DMS153 (cell line): ENCODE results near the gene FES.
"Not testable (repeated sequence)": the region's sequence is repeated elsewhere in the genome, so short reads cannot be mapped to it uniquely, and the experiment has no call there.

Source experiments
- DNase-seq: peaks from one replicate; lab custom pipeline; 2025; lab: John Stamatoyannopoulos, UW

Gene FES

GRCh38 chr15:90883976-90884718, at the start of gene FES:
FES (plus strand) TSS chr15:90884504; CDS start chr15:90885046, 542 bp downstream.
- no peak for DNase-seq

- no peak for DNase-seq
Measured at GRCh38 chr15:90834626-90835025, 49.7 kb upstream of the FES start.

- DNase-seq, result no peak
Measured at GRCh38 chr15:90836296-90836871, 47.9 kb upstream of the FES start.

GRCh38 chr15:90837094-90837493, 47.2 kb upstream of the FES start:
- no peak for DNase-seq

GRCh38 chr15:90838139-90838538, 46.2 kb upstream of the FES start:
- no peak for DNase-seq

- DNase-seq, result no peak
Measured at GRCh38 chr15:90838544-90838943, 45.8 kb upstream of the FES start.

GRCh38 chr15:90839187-90840071, 44.9 kb upstream of the FES start:
- DNase-seq, result no peak

- DNase-seq, result no peak
Measured at GRCh38 chr15:90840157-90840855, 44.0 kb upstream of the FES start.

- no peak for DNase-seq
Measured at GRCh38 chr15:90840954-90841353, 43.4 kb upstream of the FES start.

- no peak for DNase-seq
Measured at GRCh38 chr15:90844696-90845095, 39.6 kb upstream of the FES start.

GRCh38 chr15:90845201-90845949, 38.9 kb upstream of the FES start:
- DNase-seq, result no peak

GRCh38 chr15:90849424-90849823, 34.9 kb upstream of the FES start:
- DNase-seq, result not testable (repeated sequence)

GRCh38 chr15:90851114-90851513, 33.2 kb upstream of the FES start:
- DNase-seq, result no peak

- DNase-seq, result no peak
Measured at GRCh38 chr15:90851940-90852339, 32.4 kb upstream of the FES start.

GRCh38 chr15:90855139-90855538, 29.2 kb upstream of the FES start:
- no peak for DNase-seq

- no peak for DNase-seq
Measured at GRCh38 chr15:90857337-90857736, 27.0 kb upstream of the FES start.

- no peak for DNase-seq
Measured at GRCh38 chr15:90857883-90858443, 26.3 kb upstream of the FES start.

- no peak for DNase-seq
Measured at GRCh38 chr15:90859234-90860131, 24.8 kb upstream of the FES start.

GRCh38 chr15:90860450-90860849, 23.9 kb upstream of the FES start:
- no peak for DNase-seq
